IPS DF 19.7 (cell line): ENCODE measurements around the gene ERLEC1.
A peak's percentile ranks its signal among the peaks of the same experiment; 100 is the strongest.
"Not testable (repeated sequence)": the region's sequence is repeated elsewhere in the genome, so short reads cannot be mapped to it uniquely, and the experiment has no call there.

Experiments used
- DNase-seq: peaks from one replicate; pipeline ENCODE4 v3.0.0-alpha.2; 2013; ENCODE audit warnings: low read depth, low spot score

The ERLEC1 gene

GRCh38 chr2:53782676-53783075, 4.2 kb upstream of the ERLEC1 start:
- no peak for DNase-seq

GRCh38 chr2:53784436-53784835, 2.4 kb upstream of the ERLEC1 start:
- no peak for DNase-seq

- DNase-seq = no peak
Observed at GRCh38 chr2:53785366-53785765, 1.5 kb upstream of the ERLEC1 start.

- no peak for DNase-seq
Observed at GRCh38 chr2:53786352-53786704, 516 bp upstream of the ERLEC1 start.

- no peak for DNase-seq
Observed at GRCh38 chr2:53787614-53788289, 908 bp downstream of the ERLEC1 start.

- no peak for DNase-seq
Observed at GRCh38 chr2:53793261-53793660, 6.4 kb downstream of the ERLEC1 start.

- no peak for DNase-seq
Observed at GRCh38 chr2:53793821-53794220, 7.0 kb downstream of the ERLEC1 start.

GRCh38 chr2:53801547-53801946, 14.7 kb downstream of the ERLEC1 start:
- no peak for DNase-seq

- DNase-seq = no peak
Observed at GRCh38 chr2:53802617-53803151, 15.8 kb downstream of the ERLEC1 start.

- no peak for DNase-seq
Observed at GRCh38 chr2:53811601-53812000, 24.8 kb downstream of the ERLEC1 start.

GRCh38 chr2:53813151-53813550, 26.3 kb downstream of the ERLEC1 start:
- no peak for DNase-seq

- DNase-seq = no peak
Observed at GRCh38 chr2:53818854-53819435, 32.1 kb downstream of the ERLEC1 start.

GRCh38 chr2:53819634-53820033, 32.8 kb downstream of the ERLEC1 start:
- no peak for DNase-seq

GRCh38 chr2:53820048-53820447, 33.2 kb downstream of the ERLEC1 start:
- no peak for DNase-seq

GRCh38 chr2:53820711-53821110, 33.9 kb downstream of the ERLEC1 start:
- DNase-seq = no peak

- DNase-seq = no peak
Observed at GRCh38 chr2:53821810-53822209, 35.0 kb downstream of the ERLEC1 start.

GRCh38 chr2:53823639-53824038, 36.8 kb downstream of the ERLEC1 start:
- not testable (repeated sequence) for DNase-seq

GRCh38 chr2:53826030-53826410, 39.2 kb downstream of the ERLEC1 start:
- no peak for DNase-seq

- no peak for DNase-seq
Observed at GRCh38 chr2:53826587-53827397, 39.9 kb downstream of the ERLEC1 start.

- peak; percentile 7 for DNase-seq
Observed at GRCh38 chr2:53827398-53828175, 40.7 kb downstream of the ERLEC1 start.

- no peak for DNase-seq
Observed at GRCh38 chr2:53828331-53828730, 41.5 kb downstream of the ERLEC1 start.
